GM12878 (cell line): ENCODE data around the gene RAB3C. TPM values are rescaled to one million over a fixed set of nuclear protein-coding genes. Genes with fewer than 3 reads are reported as not detected.
"Not testable (repeated sequence)": the region's sequence is repeated elsewhere in the genome, so short reads cannot be mapped to it uniquely, and the experiment has no call there.

ENCODE experiments used
- ATAC-seq: fragments of 200-7000 bp; cut with Tn5 transposase; 3 replicates; pipeline ENCODE4 v1.9.1; 2020; ENCODE audit warnings: mild to moderate bottlenecking, moderate library complexity
- BruUV-seq: library from RNA; stranded (reverse); fragments of 400-500 nt; replicated peaks from 2 replicates; lab custom pipeline; 2021; lab: Mats Ljungman, UMichigan
- CTCF ChIA-PET: fragments of 300-600 bp; sonication (Branson Sonifier 250); formaldehyde crosslinking; extraction: SDS; loops from one replicate; lab custom pipeline; 2021; ENCODE audit warnings: inconsistent platforms; lab: Yijun Ruan, JAX
- POLR2A ChIA-PET: fragments of 350-600 bp; formaldehyde crosslinking; extraction: SDS; loops from one replicate; lab custom pipeline; 2021; ENCODE audit warnings: inconsistent platforms; lab: Charles Lee
- RAD21 ChIA-PET: fragments of 300-600 bp; sonication (Branson Sonifier 250); formaldehyde crosslinking; loops from one replicate; lab custom pipeline; 2023; ENCODE audit warnings: antibody characterized with exemption; ENCODE audit not compliant: unreplicated experiment; lab: Charles Lee
- SMC1A ChIA-PET: fragments of 300-600 bp; sonication (Branson Sonifier 250); formaldehyde crosslinking; loops from one replicate; lab custom pipeline; 2023; ENCODE audit not compliant: unreplicated experiment, uncharacterized antibody; lab: Charles Lee
- DNase-seq: peaks from one replicate; pipeline ENCODE4 v3.0.0-alpha.2; 2011; ENCODE audit warnings: low read depth, low spot score
- FAIRE-seq: peaks from 3 replicates; lab custom pipeline; 2011; peaks lifted over from hg19 to GRCh38; lab: Jason Lieb, UNC
- H2AFZ ChIP-seq: 2 replicates; pipeline ENCODE4 v1.6.0; 2011; ENCODE audit warnings: low read depth, low read length, control low read depth; ENCODE audit not compliant: control insufficient read depth
- H3K27ac ChIP-seq: 2 replicates; pipeline ENCODE4 v1.5.1; 2011; ENCODE audit warnings: control low read depth; ENCODE audit not compliant: control insufficient read depth, insufficient read depth
- H3K27me3 ChIP-seq, 2 experiments: replicated peaks in 1 of 2; 2 replicates each; pipeline versions ENCODE4 v1.6.0 to v1.6.1; 2011; ENCODE audit warnings: low read length in 1 of 2; ENCODE audit not compliant: control insufficient read depth in 2 of 2, insufficient read depth in 2 of 2
- H3K36me3 ChIP-seq, 2 experiments: 2 replicates each; pipeline ENCODE4 v1.5.1; 2011; ENCODE audit warnings: low read length in 1 of 2; ENCODE audit not compliant: control insufficient read depth in 2 of 2, insufficient read depth in 2 of 2
- H3K4me1 ChIP-seq: 2 replicates; pipeline ENCODE4 v1.6.1; 2011; ENCODE audit warnings: mild to moderate bottlenecking, low read length, moderate library complexity, mixed read lengths; ENCODE audit not compliant: control insufficient read depth, insufficient read depth
- H3K4me2 ChIP-seq: 2 replicates; pipeline ENCODE4 v1.6.0; 2011; ENCODE audit warnings: control low read depth; ENCODE audit not compliant: control insufficient read depth, insufficient read depth
- H3K4me3 ChIP-seq: fragments of 200-600 bp; sonication (generic); 2 replicates; pipeline ENCODE4 v1.5.1; 2016
- H3K79me2 ChIP-seq: 2 replicates; pipeline ENCODE4 v1.6.0; 2011; ENCODE audit warnings: low read length; ENCODE audit not compliant: control insufficient read depth, insufficient read depth
- H3K9ac ChIP-seq: 2 replicates; pipeline ENCODE4 v1.8.0; 2011; ENCODE audit warnings: low read length, control low read depth, mixed read lengths; ENCODE audit not compliant: control insufficient read depth, insufficient read depth
- H3K9me3 ChIP-seq: replicated peaks from 3 replicates; pipeline ENCODE4 v1.5.1; 2011; ENCODE audit warnings: mild to moderate bottlenecking, low read length; ENCODE audit not compliant: control insufficient read depth, insufficient read depth
- H4K20me1 ChIP-seq: 2 replicates; pipeline ENCODE4 v1.6.0; 2011; ENCODE audit not compliant: control insufficient read depth, insufficient read depth
- EZH2 ChIP-seq: IDR thresholded peaks from 2 replicates; pipeline ENCODE4 v1.6.1; 2012; ENCODE audit warnings: low read depth, mild to moderate bottlenecking, control low read depth, inconsistent platforms, low read length, borderline replicate concordance; ENCODE audit not compliant: control insufficient read depth
- KLF5 ChIP-seq: fragments of 450-650 bp; IDR thresholded peaks from 2 replicates; pipeline ENCODE4 v1.6.1; 2014; ENCODE audit warnings: mild to moderate bottlenecking; ENCODE audit not compliant: partially characterized antibody
- NBN ChIP-seq: fragments of 450-650 bp; IDR thresholded peaks from 2 replicates; pipeline ENCODE4 v1.6.1; 2016
- NR2C1 ChIP-seq: fragments of 450-650 bp; IDR thresholded peaks from 2 replicates; pipeline ENCODE4 v1.6.1; 2017; ENCODE audit warnings: antibody characterized with exemption, mild to moderate bottlenecking, moderate library complexity
- SP1 ChIP-seq: IDR thresholded peaks from one replicate; pipeline ENCODE4 v1.6.1; 2011; ENCODE audit warnings: low read depth, low read length
- ZBED1 ChIP-seq: IDR thresholded peaks from 2 replicates; pipeline ENCODE4 v1.6.1; 2016; ENCODE audit warnings: borderline replicate concordance
- WGBS: methylation state at CpG from one replicate; pipeline ENCODE4 v1.1.6; 2016; ENCODE audit warnings: low lambda C conversion rate; ENCODE audit not compliant: insufficient replicate concordance, insufficient coverage; ENCODE audit errors: missing lambda C conversion rate; 5-methylcytosine and 5-hydroxymethylcytosine counted together
- in situ Hi-C: fragments of 300-500 bp; cut with MboI; formaldehyde crosslinking; loops from 9 replicates; pipeline ENCODE4 v1.14.3; 2018; ENCODE audit warnings: mixed read lengths
- intact Hi-C: fragments of 100-400 bp; cut with micrococcal nuclease; formaldehyde crosslinking; loops from one replicate; pipeline ENCODE4 v1.14.2; 2022; ENCODE audit not compliant: unreplicated experiment
- polyA plus RNA-seq, 11 experiments: library from polyadenylated mRNA; depleted of rRNA in 4 of 11; unstranded in 6 of 11; stranded (reverse) in 5 of 11; fragments of >200 nt; fragmentation: Nextera tagmentation in 4 of 11; fragmentation: Illumina TruSeq in 1 of 11; extraction: Ambion mirVana in 4 of 11; extraction: Trizol in 1 of 11; gene quantifications; 1 replicate in 1 of 11; 2 replicates in 10 of 11; pipeline versions ENCODE4 v1.2.1 to v1.2.3, GENCODE V29; 2011 to 2016; ENCODE audit warnings: inconsistent platforms in 2 of 11, missing spikeins in 2 of 11, low read depth in 1 of 11
- total RNA-seq, 4 experiments: library from RNA; depleted of rRNA in 3 of 4; stranded (reverse); fragments of >200 nt in 3 of 4; fragmentation: Illumina TruSeq in 1 of 4; extraction: Trizol in 1 of 4; gene quantifications; 2 replicates each; pipeline versions ENCODE4 v1.2.1 to v1.2.3, GENCODE V29; 2013 to 2021
- TF ChIP-seq, protein P1 (sequence below): IDR thresholded peaks from 2 replicates; pipeline ENCODE4 v1.6.1; 2011; ENCODE audit warnings: borderline replicate concordance, low read depth, mild to moderate bottlenecking, moderate library complexity, low read length; ENCODE audit not compliant: insufficient read depth, poor library complexity, severe bottlenecking

The RAB3C gene
- total and polyA plus RNA-seq, 10 of the 15 experiments (the other 5 are each of a cell fraction or from before 2014, with no cell fraction given) = not detected

DNA sequence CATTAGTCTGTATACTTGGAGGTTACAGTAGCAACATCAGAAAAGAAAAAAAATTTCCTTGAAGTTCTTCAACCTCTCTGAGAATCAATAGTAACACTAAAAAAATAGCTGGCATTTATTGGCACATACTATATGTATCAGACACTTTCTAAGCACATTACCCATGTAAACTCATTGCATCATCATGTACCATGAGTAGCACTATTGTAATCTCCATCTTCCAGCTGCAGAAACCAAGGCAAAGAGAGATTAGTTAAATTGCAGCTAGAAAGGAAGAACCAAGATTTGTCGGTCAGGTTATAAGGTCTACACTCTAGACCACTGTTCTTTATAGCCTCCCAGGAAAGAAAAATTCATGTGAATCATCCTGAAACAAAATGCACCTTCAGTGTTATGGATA lies 31.4 kb upstream of the RAB3C start:
- ChIA-PET POLR2A (no interaction called here), SMC1A (interaction anchor here (1.0 kb wide), 1 partner anchor 17 kb away, joined by 3 read pairs; no protein-coding TSS in a partner anchor), RAD21 (no interaction called here), CTCF (no interaction called here)
- H3K79me2 ChIP-seq = no peaks in the 10 kb centered on the region
- H3K4me3 ChIP-seq = no peak overlapping the region
- no peak for ATAC-seq
- no peaks in the 10 kb centered on the region for H3K4me1 ChIP-seq
- no peaks in the 10 kb centered on the region for H4K20me1 ChIP-seq
- no peak overlapping the region for H3K9ac ChIP-seq
- H2AFZ ChIP-seq = no peak overlapping the region
- H3K27me3 ChIP-seq = no peaks in the 10 kb centered on the region
- no peaks in the 10 kb centered on the region for H3K9me3 ChIP-seq
- intact Hi-C loops = no loop called here
- H3K27ac ChIP-seq = no peak overlapping the region
- no TSS peak for BruUV-seq
- no peak for DNase-seq
- FAIRE-seq = no peak
- H3K36me3 ChIP-seq = no peaks in the 10 kb centered on the region
- H3K4me2 ChIP-seq = no peak overlapping the region
- TF ChIP-seq KLF5 = no peak
- TF ChIP-seq, protein P1, sequence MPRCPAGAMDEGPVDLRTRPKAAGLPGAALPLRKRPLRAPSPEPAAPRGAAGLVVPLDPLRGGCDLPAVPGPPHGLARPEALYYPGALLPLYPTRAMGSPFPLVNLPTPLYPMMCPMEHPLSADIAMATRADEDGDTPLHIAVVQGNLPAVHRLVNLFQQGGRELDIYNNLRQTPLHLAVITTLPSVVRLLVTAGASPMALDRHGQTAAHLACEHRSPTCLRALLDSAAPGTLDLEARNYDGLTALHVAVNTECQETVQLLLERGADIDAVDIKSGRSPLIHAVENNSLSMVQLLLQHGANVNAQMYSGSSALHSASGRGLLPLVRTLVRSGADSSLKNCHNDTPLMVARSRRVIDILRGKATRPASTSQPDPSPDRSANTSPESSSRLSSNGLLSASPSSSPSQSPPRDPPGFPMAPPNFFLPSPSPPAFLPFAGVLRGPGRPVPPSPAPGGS = no peak
- TF ChIP-seq NBN = no peak
- TF ChIP-seq SP1 = no peak
- no peak for TF ChIP-seq ZBED1
- no peak for TF ChIP-seq NR2C1
- TF ChIP-seq EZH2 = no peak
- WGBS = 92% methylated on average over 1 of the region's 1 CpG
- in situ Hi-C loops = no loop called here

DNA sequence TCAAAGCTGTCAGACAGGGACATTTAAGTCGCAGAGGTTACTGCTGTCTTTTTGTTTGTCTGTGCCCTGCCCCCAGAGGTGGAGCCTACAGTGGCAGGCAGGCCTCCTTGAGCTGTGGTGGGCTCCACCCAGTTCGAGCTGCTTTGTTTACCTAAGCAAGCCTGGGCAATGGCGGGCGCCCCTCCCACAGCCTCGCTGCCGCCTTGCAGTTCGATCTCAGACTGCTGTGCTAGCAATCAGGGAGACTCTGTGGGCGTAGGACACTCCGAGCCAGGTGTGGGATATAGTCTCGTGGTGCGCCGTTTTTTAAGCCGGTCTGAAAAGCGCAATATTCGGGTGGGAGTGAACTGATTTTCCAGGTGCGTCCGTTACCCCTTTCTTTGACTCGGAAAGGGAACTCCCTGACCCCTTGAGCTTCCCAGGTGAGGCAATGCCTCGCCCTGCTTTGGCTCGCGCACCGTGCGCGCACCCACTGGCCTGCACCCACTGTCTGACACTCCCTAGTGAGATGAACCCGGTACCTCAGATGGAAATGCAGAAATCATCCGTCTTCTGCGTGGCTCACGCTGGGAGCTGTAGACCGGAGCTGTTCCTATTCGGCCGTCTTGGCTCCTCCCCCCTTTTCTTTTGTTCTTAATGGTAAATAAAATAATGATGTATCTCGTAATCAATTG lies 25.1 kb upstream of the RAB3C start:
- H3K4me3 ChIP-seq, ATAC-seq, POLR2A ChIA-PET, H3K9ac ChIP-seq, H2AFZ ChIP-seq, RAD21 ChIA-PET, FAIRE-seq, SMC1A ChIA-PET, H3K79me2 ChIP-seq, DNase-seq, H3K4me2 ChIP-seq, H3K9me3 ChIP-seq, BruUV-seq, CTCF ChIA-PET, H3K36me3 ChIP-seq, intact Hi-C loops, H4K20me1 ChIP-seq, in situ Hi-C loops, H3K27ac ChIP-seq, H3K27me3 ChIP-seq, H3K4me1 ChIP-seq: not testable (repeated sequence)
- WGBS = 67% methylated on average over 32 of the region's 32 CpGs

DNA sequence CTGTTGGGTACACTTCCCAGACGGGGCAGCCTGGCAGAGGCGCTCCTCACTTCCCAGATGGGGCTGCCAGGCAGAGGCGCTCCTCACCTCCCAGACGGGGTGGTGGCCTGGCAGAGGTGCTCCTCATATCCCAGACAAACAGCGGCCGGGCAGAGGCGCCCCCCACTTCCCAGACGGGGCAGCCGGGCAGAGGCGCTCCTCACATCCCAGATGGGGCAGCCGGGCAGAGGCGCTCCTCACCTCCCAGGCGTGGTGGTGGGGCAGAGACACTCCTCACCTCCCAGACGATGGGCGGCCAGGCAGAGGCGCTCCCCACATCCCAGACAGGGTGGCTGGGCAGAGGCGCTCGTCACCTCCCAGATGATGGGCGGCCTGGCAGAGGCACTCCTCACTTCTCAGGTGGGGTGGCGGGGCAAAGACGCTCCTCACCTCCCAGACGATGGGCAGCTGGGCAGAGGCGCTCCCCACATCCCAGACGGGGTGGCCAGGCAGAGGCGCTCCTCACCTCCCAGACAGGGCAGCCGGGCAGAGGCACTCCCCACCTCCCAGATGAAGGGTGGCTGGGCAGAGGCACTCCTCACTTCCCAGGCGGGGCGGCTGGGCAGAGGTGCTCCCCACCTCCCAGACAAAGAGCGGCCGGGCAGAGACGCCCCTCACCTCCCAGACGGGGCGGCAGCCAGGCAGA lies 19.7 kb upstream of the RAB3C start:
- H3K79me2 ChIP-seq, H3K27me3 ChIP-seq, CTCF ChIA-PET, H3K9me3 ChIP-seq, ATAC-seq, H4K20me1 ChIP-seq, FAIRE-seq, H3K9ac ChIP-seq, H3K36me3 ChIP-seq, H3K4me2 ChIP-seq, DNase-seq, H2AFZ ChIP-seq, in situ Hi-C loops, POLR2A ChIA-PET, BruUV-seq, SMC1A ChIA-PET, H3K27ac ChIP-seq, H3K4me3 ChIP-seq, intact Hi-C loops, H3K4me1 ChIP-seq, RAD21 ChIA-PET: not testable (repeated sequence)
- 75% methylated on average over 16 of the region's 33 CpGs for whole genome bisulfite sequencing
